ENCODE results near the gene DENND1C. TPM values are rescaled to one million over a fixed set of nuclear protein-coding genes. Genes with fewer than 3 reads are reported as not detected.
A peak's percentile ranks its signal among the peaks of the same experiment; 100 is the strongest.

DENND1C gene
- not detected in 2 replicates for total RNA-seq
- long read RNA-seq, result 0 reads

DNA sequence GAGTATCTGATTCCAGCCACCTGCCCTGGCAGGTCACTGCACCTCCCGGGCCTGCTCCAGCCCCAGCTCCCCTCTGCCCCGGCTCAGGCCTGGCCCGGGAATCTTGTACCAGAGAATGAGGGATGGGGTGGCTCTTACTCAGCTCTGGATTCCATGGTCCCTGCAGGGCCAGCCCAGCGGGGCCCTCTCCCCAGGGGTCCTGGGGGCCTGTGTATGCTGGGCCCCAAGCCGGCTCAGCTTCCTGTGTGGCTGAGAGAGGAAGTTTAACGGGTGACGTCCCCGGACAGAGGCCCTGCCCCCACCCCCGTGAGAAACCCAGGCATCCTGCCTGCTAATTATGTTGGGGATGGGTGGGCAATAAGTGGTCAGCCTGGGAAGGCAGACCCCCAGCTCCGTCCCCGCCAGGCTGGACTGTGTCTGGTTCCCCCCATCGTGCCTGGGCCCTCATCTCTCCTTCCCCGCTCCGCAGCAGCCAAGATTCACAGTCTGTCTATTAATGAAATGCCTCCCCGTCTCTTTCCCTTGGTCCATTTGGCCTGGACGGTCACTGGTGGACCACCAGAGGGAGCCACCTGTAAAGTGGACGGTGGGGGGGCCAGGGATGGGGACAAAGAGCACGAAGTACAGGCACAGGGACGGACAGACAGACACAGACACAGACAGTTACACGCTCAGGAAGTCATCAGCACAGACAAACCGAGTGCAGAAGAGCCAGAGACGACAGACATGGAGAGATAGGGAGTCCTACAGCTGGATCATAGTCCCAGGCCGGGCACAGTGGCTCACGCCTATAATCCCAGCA is at the start of gene DENND1C:
TSS of gene DENND1C (minus strand) at position 247 of the 802 bp plus-strand sequence. CDS start at position 155, 92 bp downstream.
- H3K4me3 Mint-ChIP-seq (ENCODE audit: unreplicated experiment), result no peak within 1 kb of the TSS
- H3K9me3 Mint-ChIP-seq (ENCODE audit: unreplicated experiment), result no peaks in the 10 kb centered on the region
- no peak for DNase-seq (ENCODE audit: extremely low spot score, unreplicated experiment)
- H3K4me1 Mint-ChIP-seq (ENCODE audit: unreplicated experiment), result no peaks in the 10 kb centered on the region
- H3K27me3 Mint-ChIP-seq (ENCODE audit: unreplicated experiment), result no peaks in the 10 kb centered on the region
- no peaks in the 10 kb centered on the region for H3K36me3 Mint-ChIP-seq (ENCODE audit: unreplicated experiment)
- TF ChIP-seq, protein P1, sequence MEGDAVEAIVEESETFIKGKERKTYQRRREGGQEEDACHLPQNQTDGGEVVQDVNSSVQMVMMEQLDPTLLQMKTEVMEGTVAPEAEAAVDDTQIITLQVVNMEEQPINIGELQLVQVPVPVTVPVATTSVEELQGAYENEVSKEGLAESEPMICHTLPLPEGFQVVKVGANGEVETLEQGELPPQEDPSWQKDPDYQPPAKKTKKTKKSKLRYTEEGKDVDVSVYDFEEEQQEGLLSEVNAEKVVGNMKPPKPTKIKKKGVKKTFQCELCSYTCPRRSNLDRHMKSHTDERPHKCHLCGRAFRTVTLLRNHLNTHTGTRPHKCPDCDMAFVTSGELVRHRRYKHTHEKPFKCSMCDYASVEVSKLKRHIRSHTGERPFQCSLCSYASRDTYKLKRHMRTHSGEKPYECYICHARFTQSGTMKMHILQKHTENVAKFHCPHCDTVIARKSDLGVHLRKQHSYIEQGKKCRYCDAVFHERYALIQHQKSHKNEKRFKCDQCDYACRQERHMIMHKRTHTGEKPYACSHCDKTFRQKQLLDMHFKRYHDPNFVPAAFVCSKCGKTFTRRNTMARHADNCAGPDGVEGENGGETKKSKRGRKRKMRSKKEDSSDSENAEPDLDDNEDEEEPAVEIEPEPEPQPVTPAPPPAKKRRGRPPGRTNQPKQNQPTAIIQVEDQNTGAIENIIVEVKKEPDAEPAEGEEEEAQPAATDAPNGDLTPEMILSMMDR (IDR thresholded peaks at IDR 0.05), result peak; percentile 50
- no peak within 1 kb of the TSS for H3K27ac Mint-ChIP-seq (ENCODE audit: unreplicated experiment)

DNA sequence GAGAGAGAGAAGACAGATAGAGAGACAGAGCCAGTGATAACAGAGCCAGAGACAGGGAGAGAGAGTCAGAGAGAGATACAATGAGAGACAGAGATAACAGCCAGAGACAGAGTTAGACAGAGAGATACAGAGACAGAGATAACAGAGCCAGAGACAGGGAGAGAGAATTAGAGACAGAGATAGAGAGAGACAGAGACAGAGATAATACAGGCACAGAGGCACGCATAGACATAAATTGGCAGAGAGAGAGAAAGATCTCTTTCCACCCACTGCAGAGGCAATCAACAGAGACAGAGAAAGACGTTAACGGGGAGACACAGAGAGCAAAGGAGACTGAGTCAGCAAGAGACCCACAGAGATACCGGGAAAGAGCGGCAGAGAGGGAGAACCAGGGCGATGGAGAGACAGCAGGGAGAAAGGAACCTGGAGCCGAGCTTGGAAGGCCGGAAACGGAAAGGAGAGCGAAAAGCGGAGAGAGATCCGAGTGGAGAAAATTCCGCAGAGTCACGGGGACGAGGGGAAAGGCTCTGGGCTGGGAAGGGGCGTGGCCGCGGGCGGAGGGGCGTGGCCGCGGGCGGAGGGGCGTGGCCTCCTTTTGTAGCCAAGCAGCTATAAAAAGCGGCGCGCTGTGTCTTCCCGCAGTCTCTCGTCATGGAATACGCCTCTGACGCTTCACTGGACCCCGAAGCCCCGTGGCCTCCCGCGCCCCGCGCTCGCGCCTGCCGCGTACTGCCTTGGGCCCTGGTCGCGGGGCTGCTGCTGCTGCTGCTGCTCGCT is 49.0 kb upstream of the DENND1C start, which contains the start of gene TNFSF9:
TSS of gene TNFSF9 (plus strand) at position 641 of the 777 bp plus-strand sequence. CDS start at position 652, 11 bp downstream.
- Mint-ChIP-seq H3K36me3 (ENCODE audit: unreplicated experiment) (no peaks in the 10 kb centered on the region), H3K4me3 (ENCODE audit: unreplicated experiment) (peak within 1 kb of the TSS; percentile 90), H3K9me3 (ENCODE audit: unreplicated experiment) (no peaks in the 10 kb centered on the region), H3K27ac (ENCODE audit: unreplicated experiment) (peak within 1 kb of the TSS; percentile 86), H3K27me3 (ENCODE audit: unreplicated experiment) (peaks cover 12% of the 10 kb centered on the region), H3K4me1 (ENCODE audit: unreplicated experiment) (peaks cover 24% of the 10 kb centered on the region)
- TF ChIP-seq, protein P1 (IDR thresholded peaks at IDR 0.05), result no peak
- DNase-seq (ENCODE audit: extremely low spot score, unreplicated experiment), result peak; percentile 96

DNA sequence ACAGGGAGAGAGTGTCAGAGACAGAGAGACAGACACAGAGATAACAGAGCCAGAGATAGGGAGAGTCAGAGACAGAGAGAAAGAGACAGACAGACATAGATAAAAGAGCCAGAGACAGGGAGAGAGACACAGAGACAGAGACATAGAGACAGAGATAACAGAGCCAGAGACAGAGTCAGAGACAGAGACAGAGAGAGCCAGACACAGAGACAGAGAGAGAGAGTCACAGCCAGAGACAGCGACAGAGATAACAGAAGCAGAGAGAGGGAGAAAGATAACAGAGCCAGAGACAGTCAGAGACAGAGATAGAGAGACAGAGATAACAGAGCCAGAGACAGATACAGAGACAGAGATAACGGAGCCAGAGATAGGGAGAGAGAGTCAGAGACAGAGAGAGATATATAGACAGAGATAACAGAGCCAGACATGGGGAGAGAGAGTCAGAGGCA is 48.4 kb upstream of the DENND1C start:
- H3K9me3 Mint-ChIP-seq (ENCODE audit: unreplicated experiment), result no peaks in the 10 kb centered on the region
- DNase-seq (ENCODE audit: extremely low spot score, unreplicated experiment), result no peak
- H3K36me3 Mint-ChIP-seq (ENCODE audit: unreplicated experiment), result no peaks in the 10 kb centered on the region
- peak overlapping the region; percentile 86 for H3K27ac Mint-ChIP-seq (ENCODE audit: unreplicated experiment)
- peak overlapping the region; percentile 90 for H3K4me3 Mint-ChIP-seq (ENCODE audit: unreplicated experiment)
- H3K27me3 Mint-ChIP-seq (ENCODE audit: unreplicated experiment), result peaks cover 12% of the 10 kb centered on the region
- peaks cover 24% of the 10 kb centered on the region for H3K4me1 Mint-ChIP-seq (ENCODE audit: unreplicated experiment)
- TF ChIP-seq, protein P1 (IDR thresholded peaks at IDR 0.05), result no peak

DNA sequence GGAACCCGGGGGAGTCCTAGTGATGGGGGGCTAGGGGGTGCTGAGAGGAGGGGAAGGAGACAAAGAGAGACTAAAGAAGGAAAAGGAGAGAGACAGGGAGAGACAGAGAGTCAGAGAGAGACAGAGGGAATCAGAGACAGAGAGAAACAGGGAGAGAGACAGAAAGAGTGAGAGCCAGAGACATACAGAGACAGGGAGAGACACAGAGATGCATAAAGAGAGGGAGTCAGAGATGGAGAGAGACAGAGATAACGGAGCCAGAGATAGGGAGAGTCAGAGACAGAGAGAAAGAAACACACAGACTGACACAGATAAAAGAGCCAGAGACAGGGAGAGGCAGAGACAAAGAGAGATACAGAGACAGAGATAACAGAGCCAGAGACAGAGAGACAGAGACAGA is 47.8 kb upstream of the DENND1C start:
- Mint-ChIP-seq H3K4me3 (ENCODE audit: unreplicated experiment) (peak overlapping the region; percentile 90), H3K4me1 (ENCODE audit: unreplicated experiment) (peaks cover 24% of the 10 kb centered on the region), H3K27me3 (ENCODE audit: unreplicated experiment) (peaks cover 12% of the 10 kb centered on the region), H3K9me3 (ENCODE audit: unreplicated experiment) (no peaks in the 10 kb centered on the region), H3K36me3 (ENCODE audit: unreplicated experiment) (no peaks in the 10 kb centered on the region), H3K27ac (ENCODE audit: unreplicated experiment) (peak overlapping the region; percentile 86)
- TF ChIP-seq, protein P1 (IDR thresholded peaks at IDR 0.05), result no peak
- DNase-seq (ENCODE audit: extremely low spot score, unreplicated experiment), result no peak
